Heart right ventricle (tissue), 16 donors: Measurements from ENCODE around the gene TRPV5. TPM values are rescaled to one million over a fixed set of nuclear protein-coding genes. Genes with fewer than 3 reads are reported as not detected.

Experiments used
- ATAC-seq, 8 donors: fragments of 200-7000 bp; cut with Tn5 transposase; one replicate each; pipeline ENCODE4 v1.9.1; 2020; ENCODE audit warnings: mild to moderate bottlenecking in 8 of 8, moderate library complexity in 8 of 8, moderate number of reproducible peaks in 1 of 8
- DNase-seq, 2 donors: peaks; one replicate each; pipeline ENCODE4 v3.0.0-alpha.2; 2020
- H3K27ac ChIP-seq, 10 donors: fragments of 200-600 bp; sonication (generic) in 2 of 10; one replicate each; pipeline versions ENCODE4 v1.5.0 to v1.8.0; 2020 to 2022; ENCODE audit warnings: mild to moderate bottlenecking in 3 of 10
- H3K27me3 ChIP-seq, 7 donors: fragments of 200-600 bp; one replicate each; pipeline ENCODE4 v1.8.0; 2021 to 2022; ENCODE audit warnings: mild to moderate bottlenecking in 2 of 7
- H3K36me3 ChIP-seq, 9 donors: fragments of 200-600 bp; sonication (generic) in 1 of 9; one replicate each; pipeline versions ENCODE4 v1.5.0 to v1.8.0; 2020 to 2022; ENCODE audit warnings: mild to moderate bottlenecking in 2 of 9
- H3K4me1 ChIP-seq, 9 donors: fragments of 200-600 bp; sonication (generic) in 1 of 9; one replicate each; pipeline versions ENCODE4 v1.5.0 to v1.8.0; 2020 to 2022; ENCODE audit warnings: mild to moderate bottlenecking in 4 of 9
- H3K4me3 ChIP-seq, 10 donors: fragments of 200-600 bp; sonication (generic) in 2 of 10; one replicate each; pipeline versions ENCODE4 v1.5.0 to v1.8.0; 2020 to 2022; ENCODE audit warnings: mild to moderate bottlenecking in 7 of 10, moderate library complexity in 2 of 10
- H3K9me3 ChIP-seq, 11 donors: fragments of 200-600 bp in 10 of 11; sonication (generic) in 2 of 11; one replicate each; pipeline versions ENCODE4 v1.5.0 to v1.8.0; 2013 to 2022; ENCODE audit warnings: mild to moderate bottlenecking in 2 of 11, control low read depth in 1 of 11, moderate library complexity in 1 of 11
- WGBS, 2 donors: extraction: QIAGEN DNeasy Blood & Tissue Kit; methylation state at CpG; one replicate each; pipeline ENCODE4 v1.1.7; 2013; ENCODE audit warnings: inconsistent platforms in 1 of 2; 5-methylcytosine and 5-hydroxymethylcytosine counted together
- intact Hi-C, 10 donors: fragments of 100-400 bp; cut with DNase I; formaldehyde crosslinking; loops; one replicate each; pipeline versions ENCODE4 v1.11.1 to v1.14.2; 2022
- polyA plus RNA-seq, 2 donors: library from polyadenylated mRNA; stranded (reverse); fragments of 200-250 nt; gene quantifications; one replicate each; pipeline ENCODE4 v1.2.3, GENCODE V29; 2013
- total RNA-seq, 10 donors: library from RNA; stranded (reverse); fragmentation: NEBNext Ultra II Directional in 3 of 10; extraction: Animal tissue kit (Norgen Biotek cat#: 25700) in 3 of 10; gene quantifications; one replicate each; pipeline versions ENCODE4 v1.2.1 to v1.2.4, GENCODE V29; 2021 to 2023
- TF ChIP-seq, protein P1 (sequence below), 9 donors: fragments of 200-600 bp; sonication (generic) in 2 of 9; IDR thresholded peaks; one replicate each; pipeline versions ENCODE4 v1.5.0 to v1.8.0; 2021 to 2022; ENCODE audit warnings: antibody characterized with exemption in 9 of 9, mild to moderate bottlenecking in 5 of 9, moderate library complexity in 1 of 9
- donor health status: Arrhythmogenic right ventricular cardiomyopathy.
- donor health status: ischemic (EF 13 %, LVEDD 7.1; RV severe dilation, severe dysfunction).
- donor health status: healthy with polysubstance abuse.
- donor health status: DM: no; HTN: yes; CAD: no.
- donor health status: DM: no; HTN: no; CAD: no.
- donor health status: ischemic (EF 25% LVEDD 6.9; RV normal size, moderate dysfunction).
- donor health status: ischemic (EF 25% LVEDD 5.7; RV mildly dilated, moderate dysfunction).
- donor health status: healthy.
- donor health status: DM: yes; HTN: yes; CAD: no.
- donor health status: Ischemic cardiomyopathy.
- donor health status: ischemic (EF 35%, LVEDD 5.7; RV mildly dilated, moderate dysfunction).
- donor health status: nonischemic (EF 11% LVEDD 7.7; RV severe dilation, severe dysfunction).
- donor health status: DM: yes; HTN: yes; CAD: no.
- donor health status: PGD.
- donor health status: ischemic (EF 29% LVEDD 5.4; RV normal size, mild dysfunction).
- donor health status: nonischemic (EF 23%, LVEDD 6.1; RV moderate dilation, normal function).

Gene TRPV5
- total and polyA plus RNA-seq, 12 donors: not detected

DNA sequence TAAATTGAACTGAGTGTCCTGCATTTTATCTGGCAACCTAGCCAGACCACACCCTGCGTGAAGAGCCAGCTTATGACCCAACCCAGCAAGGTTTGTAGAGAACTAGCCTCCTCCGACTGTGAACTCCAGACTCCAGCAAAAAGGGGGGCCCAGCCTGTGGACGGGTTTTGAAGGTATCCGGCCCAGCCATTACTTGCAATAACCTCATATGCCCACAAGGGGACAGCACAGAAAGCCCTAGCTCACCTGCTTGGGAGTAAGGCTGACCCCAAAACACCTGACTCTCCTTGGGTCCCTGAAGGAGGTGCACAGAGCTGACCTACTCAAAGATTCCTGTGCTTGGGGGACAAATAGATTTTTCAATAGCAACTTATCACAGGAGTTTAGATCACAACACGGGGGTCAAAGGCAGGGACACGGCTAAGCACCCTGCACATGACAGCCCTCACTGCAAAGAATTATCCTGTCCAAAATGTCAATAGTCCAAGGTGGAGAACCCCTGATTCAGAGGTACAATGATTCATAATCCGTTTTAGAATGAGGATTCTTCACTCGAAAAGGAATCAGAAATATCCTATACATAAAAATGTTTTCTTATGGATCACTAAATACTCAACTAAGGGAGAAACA is 52.6 kb downstream of the TRPV5 start:
- no peak for ATAC-seq
- TF ChIP-seq, protein P1, sequence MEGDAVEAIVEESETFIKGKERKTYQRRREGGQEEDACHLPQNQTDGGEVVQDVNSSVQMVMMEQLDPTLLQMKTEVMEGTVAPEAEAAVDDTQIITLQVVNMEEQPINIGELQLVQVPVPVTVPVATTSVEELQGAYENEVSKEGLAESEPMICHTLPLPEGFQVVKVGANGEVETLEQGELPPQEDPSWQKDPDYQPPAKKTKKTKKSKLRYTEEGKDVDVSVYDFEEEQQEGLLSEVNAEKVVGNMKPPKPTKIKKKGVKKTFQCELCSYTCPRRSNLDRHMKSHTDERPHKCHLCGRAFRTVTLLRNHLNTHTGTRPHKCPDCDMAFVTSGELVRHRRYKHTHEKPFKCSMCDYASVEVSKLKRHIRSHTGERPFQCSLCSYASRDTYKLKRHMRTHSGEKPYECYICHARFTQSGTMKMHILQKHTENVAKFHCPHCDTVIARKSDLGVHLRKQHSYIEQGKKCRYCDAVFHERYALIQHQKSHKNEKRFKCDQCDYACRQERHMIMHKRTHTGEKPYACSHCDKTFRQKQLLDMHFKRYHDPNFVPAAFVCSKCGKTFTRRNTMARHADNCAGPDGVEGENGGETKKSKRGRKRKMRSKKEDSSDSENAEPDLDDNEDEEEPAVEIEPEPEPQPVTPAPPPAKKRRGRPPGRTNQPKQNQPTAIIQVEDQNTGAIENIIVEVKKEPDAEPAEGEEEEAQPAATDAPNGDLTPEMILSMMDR (IDR thresholded peaks at IDR 0.05): peak in 8 of 9 donors; percentile 33 to 82 (median 52)
- Histone ChIP-seq H3K27me3 (peaks cover 0 to 61% (median 35%) of the 10 kb centered on the region in 7 donors), H3K4me3 (no peak overlapping the region), H3K4me1 (no peaks in the 10 kb centered on the region), H3K27ac (no peak overlapping the region), H3K9me3 (no peaks in the 10 kb centered on the region), H3K36me3 (no peaks in the 10 kb centered on the region)
- intact Hi-C loops: loop anchor here in 2 of 10 donors (5.0 to 10.0 kb wide), 2 partner anchors 114 to 121 kb away; no protein-coding TSS in a partner anchor
- DNase-seq: no peak
- 27 to 32% methylated on average over 8 of the region's 8 CpGs for WGBS, 2 donors

DNA sequence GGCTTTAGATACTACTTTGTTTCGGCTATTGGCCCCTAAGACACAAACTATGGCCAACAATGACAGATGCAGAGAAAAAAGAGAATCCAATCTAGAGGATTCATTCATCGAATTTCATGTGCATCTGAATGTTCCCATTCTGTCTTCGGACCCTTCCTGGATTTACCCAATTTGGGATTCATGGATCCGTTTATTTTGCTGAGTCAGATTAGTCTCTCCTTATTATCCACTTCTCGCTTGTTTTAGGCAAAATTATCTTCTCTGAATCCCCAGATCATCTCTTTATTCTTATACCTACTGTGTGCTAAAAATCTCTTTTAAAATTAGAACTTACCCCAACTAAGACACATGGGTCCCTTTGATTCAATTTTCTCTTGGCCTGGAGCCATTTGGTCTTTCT is 54.5 kb downstream of the TRPV5 start:
- Histone ChIP-seq H3K27ac (no peak overlapping the region), H3K27me3 (peaks cover 0 to 50% (median 35%) of the 10 kb centered on the region in 7 donors), H3K36me3 (no peaks in the 10 kb centered on the region), H3K4me3 (no peak overlapping the region), H3K4me1 (no peaks in the 10 kb centered on the region), H3K9me3 (no peaks in the 10 kb centered on the region)
- DNase-seq (no peak), ATAC-seq (no peak)
- intact Hi-C loops: no loop called here
- TF ChIP-seq, protein P1 (IDR thresholded peaks at IDR 0.05): no peak
- 86 to 87% methylated on average over 5 of the region's 5 CpGs for WGBS, 2 donors

DNA sequence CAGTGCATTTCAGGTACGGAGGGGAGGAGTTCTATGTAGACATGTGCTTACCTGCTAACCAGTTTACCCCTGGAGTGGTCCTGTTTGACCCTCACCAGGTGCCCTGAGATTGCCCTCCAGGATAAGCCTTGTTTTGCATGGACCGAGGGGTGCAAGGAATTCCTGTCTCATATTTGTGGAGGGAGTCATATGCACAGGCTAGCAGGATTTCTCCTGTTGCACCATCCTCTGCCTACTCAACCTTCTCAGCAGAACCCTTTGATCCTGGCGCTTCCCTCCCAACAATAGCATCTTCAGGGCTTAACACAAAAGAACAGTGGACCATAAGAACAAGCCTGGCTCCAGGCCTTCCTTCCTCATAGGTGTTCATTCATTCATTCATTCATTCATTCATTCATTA is 55.2 kb downstream of the TRPV5 start:
- intact Hi-C loops: no loop called here

DNA sequence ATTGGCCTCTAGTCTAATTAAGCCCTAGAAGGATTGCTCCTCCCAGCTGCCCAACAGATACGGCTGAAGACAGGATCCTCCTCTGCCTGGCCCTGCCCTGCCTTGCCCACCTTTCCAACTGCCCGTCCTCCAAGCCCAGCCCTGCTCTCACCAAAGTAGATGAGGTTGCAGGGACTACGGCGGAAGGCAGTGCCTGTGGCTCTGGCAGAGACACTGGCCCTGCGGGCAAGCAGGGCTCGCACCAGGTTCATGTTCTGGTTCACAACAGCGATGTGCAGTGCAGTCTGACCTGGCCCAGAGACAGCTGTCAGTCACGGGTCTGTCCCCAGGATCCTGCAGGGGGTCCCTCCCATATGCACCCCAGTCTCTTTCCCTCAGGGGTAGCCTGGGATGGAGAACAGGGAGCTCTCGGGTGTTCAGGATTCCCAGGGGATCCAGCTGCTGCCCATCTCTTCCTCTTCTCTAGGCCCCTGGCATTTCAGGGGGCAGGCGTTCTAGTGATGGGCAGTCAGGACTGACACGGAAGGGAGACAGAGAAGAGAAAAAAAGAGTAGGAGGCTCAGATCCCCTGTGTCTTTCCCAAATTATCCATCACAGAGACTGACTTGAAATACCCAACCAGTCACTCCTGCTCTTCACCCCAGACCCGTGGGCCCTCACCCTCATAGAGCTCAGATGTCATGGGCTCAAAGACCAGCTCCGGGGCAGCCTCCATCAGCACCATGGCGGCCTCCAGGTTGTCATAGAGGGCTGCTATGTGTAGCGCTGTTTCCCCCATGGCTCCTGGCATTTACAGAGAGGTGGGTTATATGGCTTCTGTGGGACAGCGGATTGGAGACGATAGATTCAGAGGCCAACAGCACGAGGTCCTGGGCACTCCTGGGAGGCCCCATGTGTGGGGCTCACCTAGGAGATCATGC is 56.3 kb downstream of the TRPV5 start:
- Histone ChIP-seq H3K4me3 (no peak overlapping the region), H3K9me3 (no peaks in the 10 kb centered on the region), H3K27me3 (peaks cover 0 to 42% (median 25%) of the 10 kb centered on the region in 7 donors), H3K4me1 (no peaks in the 10 kb centered on the region), H3K36me3 (no peaks in the 10 kb centered on the region), H3K27ac (no peak overlapping the region)
- ATAC-seq (no peak), DNase-seq (no peak)
- intact Hi-C loops: no loop called here
- 83% methylated on average over 18 of the region's 18 CpGs for WGBS, 2 donors
- TF ChIP-seq, protein P1 (IDR thresholded peaks at IDR 0.05): no peak

More for the DNA sequence above, 55.2 kb downstream of the TRPV5 start:
- H3K36me3 ChIP-seq: no peaks in the 10 kb centered on the region
- WGBS, 2 donors: 80 to 85% methylated on average over 3 of the region's 3 CpGs
- DNase-seq (no peak), ATAC-seq (no peak)
- TF ChIP-seq, protein P1 (IDR thresholded peaks at IDR 0.05): no peak
- no peak overlapping the region for H3K27ac ChIP-seq
- H3K4me1 ChIP-seq: no peaks in the 10 kb centered on the region
- no peaks in the 10 kb centered on the region for H3K9me3 ChIP-seq
- H3K27me3 ChIP-seq: peaks cover 0 to 47% (median 33%) of the 10 kb centered on the region in 7 donors
- H3K4me3 ChIP-seq: no peak overlapping the region
